HepG2 (cell line): ENCODE results near the gene MALT1. TPM values are rescaled to one million over a fixed set of nuclear protein-coding genes. Genes with fewer than 3 reads are reported as not detected.

Experiments
- ATAC-seq: fragments of 200-7000 bp; cut with Tn5 transposase; 3 replicates; pipeline ENCODE4 v1.9.1; 2020; ENCODE audit warnings: mild to moderate bottlenecking, moderate library complexity
- BruUV-seq: library from RNA; stranded (reverse); fragments of 400-500 nt; replicated peaks from 2 replicates; lab custom pipeline; 2021; lab: Mats Ljungman, UMichigan
- CTCF ChIA-PET: fragments of 300-600 bp; formaldehyde crosslinking; extraction: SDS; loops from one replicate; lab custom pipeline; 2021; ENCODE audit warnings: low total read pairs, inconsistent platforms, low intra/inter-chr PET ratio; lab: Yijun Ruan, JAX
- POLR2A ChIA-PET: fragments of 350-600 bp; sonication (Branson Sonifier 250); formaldehyde crosslinking; loops from one replicate; lab custom pipeline; 2020; ENCODE audit warnings: antibody characterized with exemption, inconsistent platforms; lab: Yijun Ruan, JAX
- DNase-seq: peaks from one replicate; pipeline ENCODE4 v3.0.0-alpha.2; 2015; ENCODE audit warnings: low spot score
- FAIRE-seq: peaks from 3 replicates; lab custom pipeline; 2011; peaks lifted over from hg19 to GRCh38; lab: Jason Lieb, UNC
- H2AFZ ChIP-seq: one replicate; pipeline ENCODE4 v1.6.1; 2011; ENCODE audit warnings: low read length, inconsistent platforms
- H3K27ac ChIP-seq: fragments of 300-600 bp; 3 replicates; pipeline ENCODE4 v1.8.0; 2011; ENCODE audit warnings: mixed run types, mild to moderate bottlenecking, mixed read lengths, low read length, inconsistent platforms; ENCODE audit not compliant: insufficient read depth; ENCODE audit errors: extremely low read length
- H3K27me3 ChIP-seq, 2 experiments: fragments of 200-600 bp in 1 of 2; 2 replicates in 1 of 2; 3 replicates in 1 of 2; pipeline versions ENCODE4 v1.6.0 to v1.8.0; 2011; ENCODE audit warnings: low read length in 2 of 2, mild to moderate bottlenecking in 2 of 2, moderate library complexity in 2 of 2, inconsistent platforms in 1 of 2; ENCODE audit not compliant: insufficient read depth in 2 of 2, control insufficient read depth in 1 of 2
- H3K36me3 ChIP-seq, 2 experiments: fragments of 200-600 bp in 1 of 2; replicated peaks in 1 of 2; 2 replicates in 1 of 2; 3 replicates in 1 of 2; pipeline versions ENCODE4 v1.5.1 to v1.8.0; 2011; ENCODE audit warnings: low read length in 2 of 2, inconsistent platforms in 1 of 2; ENCODE audit not compliant: insufficient read depth in 2 of 2, control insufficient read depth in 1 of 2
- H3K4me1 ChIP-seq: 2 replicates; pipeline ENCODE4 v1.5.1; 2012; ENCODE audit warnings: low read length, inconsistent platforms; ENCODE audit not compliant: insufficient read depth
- H3K4me2 ChIP-seq: 2 replicates; pipeline ENCODE4 v1.6.0; 2011; ENCODE audit warnings: low read depth, low read length, inconsistent platforms
- H3K4me3 ChIP-seq, 3 experiments: fragments of 200-600 bp in 1 of 3; sonication (generic), shearing (Covaris generic) in 1 of 3; replicated peaks in 1 of 3; 2 replicates each; pipeline ENCODE4 v1.5.1; 2011 to 2016; ENCODE audit warnings: low read length in 3 of 3, inconsistent platforms in 2 of 3, low read depth in 2 of 3, mild to moderate bottlenecking in 2 of 3, control low read depth in 1 of 3, mixed read lengths in 1 of 3; ENCODE audit not compliant: insufficient read depth in 1 of 3
- H3K79me2 ChIP-seq: one replicate; pipeline ENCODE4 v1.6.1; 2011; ENCODE audit warnings: low read length, inconsistent platforms; ENCODE audit not compliant: insufficient read depth
- H3K9ac ChIP-seq: 2 replicates; pipeline ENCODE4 v1.6.0; 2011; ENCODE audit warnings: mild to moderate bottlenecking, low read depth, low read length, inconsistent platforms; ENCODE audit not compliant: insufficient read depth
- H3K9me3 ChIP-seq: 2 replicates; pipeline ENCODE4 v1.5.1; 2012; ENCODE audit warnings: mild to moderate bottlenecking, low read length
- H4K20me1 ChIP-seq: 2 replicates; pipeline ENCODE4 v1.6.0; 2011; ENCODE audit warnings: inconsistent platforms, mild to moderate bottlenecking, low read length, moderate library complexity; ENCODE audit not compliant: insufficient read depth
- AGO2 ChIP-seq: fragments of 200-400 bp; formaldehyde crosslinking; optimal IDR thresholded peaks from 2 replicates; pipeline ENCODE3; 2017; ENCODE audit warnings: mild to moderate bottlenecking, low read depth, low read length, moderate library complexity
- AHDC1 ChIP-seq: sonication (generic); formaldehyde crosslinking; IDR thresholded peaks from 2 replicates; pipeline ENCODE4 v1.5.1; 2020; ENCODE audit warnings: mild to moderate bottlenecking, missing genetic modification reagents, borderline replicate concordance
- KDM3A ChIP-seq: IDR thresholded peaks from 2 replicates; pipeline ENCODE4 v1.6.1; 2018; ENCODE audit warnings: low read depth, missing compliant biosample characterization
- KDM6A ChIP-seq: IDR thresholded peaks from 2 replicates; pipeline ENCODE4 v1.6.1; 2016; ENCODE audit warnings: low read depth
- SMARCE1 ChIP-seq: fragments of 450-650 bp; IDR thresholded peaks from 2 replicates; pipeline ENCODE4 v1.6.1; 2017; ENCODE audit warnings: borderline replicate concordance
- STAT5B ChIP-seq: sonication (generic); formaldehyde crosslinking; IDR thresholded peaks from 2 replicates; pipeline ENCODE4 v1.4.0; 2020; ENCODE audit warnings: missing genetic modification reagents
- TOPORS ChIP-seq: sonication (generic); formaldehyde crosslinking; IDR thresholded peaks from 2 replicates; pipeline ENCODE4 v1.8.0; 2023; ENCODE audit warnings: mild to moderate bottlenecking, missing genetic modification reagents
- WGBS: methylation state at CpG from one replicate; pipeline ENCODE4 v1.1.6; 2017; ENCODE audit warnings: low lambda C conversion rate; 5-methylcytosine and 5-hydroxymethylcytosine counted together
- in situ Hi-C: cut with HindIII; loops from 2 replicates; pipeline ENCODE4 v1.10.0; 2017; ENCODE audit warnings: low pct_unique_long_range_greater_than_20kb; ENCODE audit not compliant: extremely low pct_ligation_motif_present
- intact Hi-C: fragments of 100-400 bp; cut with micrococcal nuclease; formaldehyde crosslinking; loops from one replicate; pipeline ENCODE4 v1.10.0; 2022; ENCODE audit not compliant: unreplicated experiment
- polyA plus RNA-seq, 8 experiments: library from polyadenylated mRNA; depleted of rRNA in 3 of 8; stranded (reverse) in 7 of 8; unstranded in 1 of 8; fragments of >200 nt; fragmentation: Illumina TruSeq in 4 of 8; extraction: Trizol in 4 of 8; gene quantifications; 2 replicates each; pipeline versions ENCODE4 v1.2.1 to v1.2.3, GENCODE V29; 2011 to 2016; ENCODE audit warnings: low read depth in 4 of 8, missing spikeins in 1 of 8, mixed read lengths in 1 of 8; ENCODE audit not compliant: insufficient read depth in 1 of 8
- total RNA-seq, 5 experiments: library from RNA; depleted of rRNA; stranded (reverse); fragments of >200 nt; fragmentation: Illumina TruSeq; extraction: Trizol; gene quantifications; 2 replicates each; pipeline ENCODE4 v1.2.3, GENCODE V29; 2016; ENCODE audit warnings: low read depth in 1 of 5

MALT1 gene
- total and polyA plus RNA-seq, 2 of the 13 experiments (the other 11 are each of a cell fraction or from before 2014, with no cell fraction given), result 43.9 to 89.0 TPM

GRCh38 chr18:58756148-58756547 is 84.9 kb downstream of the MALT1 start:
- 60% methylated on average over 2 of the region's 10 CpGs for WGBS
- peaks cover 17% of the 10 kb centered on the region for H3K4me1 ChIP-seq
- ATAC-seq, result peak; percentile 37
- in situ Hi-C loops (loop anchor here (25.0 kb wide), 1 partner anchor 844 kb away; no protein-coding TSS in a partner anchor), intact Hi-C loops (no loop called here)
- H4K20me1 ChIP-seq, result no peaks in the 10 kb centered on the region
- H3K9me3 ChIP-seq, result no peaks in the 10 kb centered on the region
- no peak overlapping the region for H3K4me2 ChIP-seq
- FAIRE-seq, result no peak
- H3K27ac ChIP-seq, result no peak overlapping the region
- H3K79me2 ChIP-seq, result no peaks in the 10 kb centered on the region
- no TSS peak for BruUV-seq
- no peaks in the 10 kb centered on the region; a peak in 1 of 5 replicates for H3K27me3 ChIP-seq
- no peaks in the 10 kb centered on the region for H3K36me3 ChIP-seq
- no peak overlapping the region for H2AFZ ChIP-seq
- H3K4me3 ChIP-seq, result no peak overlapping the region
- no peak for TF ChIP-seq SMARCE1
- no peak for TF ChIP-seq TOPORS (CRISPR knock-in tag)
- TF ChIP-seq KDM3A (CRISPR knock-in tag), result no peak
- no peak for TF ChIP-seq AHDC1 (CRISPR knock-in tag)
- no peak for TF ChIP-seq KDM6A (CRISPR knock-in tag)
- peak; percentile 33 for TF ChIP-seq AGO2
- no peak for TF ChIP-seq STAT5B (CRISPR knock-in tag)
- ChIA-PET POLR2A (no interaction called here), CTCF (no interaction called here)
- DNase-seq, result no peak
- H3K9ac ChIP-seq, result no peak overlapping the region
